Activated naive CD8-positive, alpha-beta T cell treated with anti-CD3 and anti-CD28 coated beads, Interleukin-2, amount 50 U/mL, for 24 hours (primary cell): Measurements from ENCODE around the gene IFIT2.
"Not testable (repeated sequence)": the region's sequence is repeated elsewhere in the genome, so short reads cannot be mapped to it uniquely, and the experiment has no call there.

ENCODE experiments used
- ATAC-seq: fragments of 150-1000 bp; cut with Tn5 transposase; one replicate; pipeline ENCODE4 v1.10.0; 2021
- DNase-seq: peaks from one replicate; pipeline ENCODE4 v3.0.0; 2021
- H3K27ac Mint-ChIP-seq: one replicate; pipeline ENCODE4 v1.8.0; 2021; ENCODE audit warnings: mild to moderate bottlenecking, mixed read lengths
- H3K27me3 Mint-ChIP-seq: one replicate; pipeline ENCODE4 v1.8.0; 2021; ENCODE audit warnings: mixed read lengths
- H3K36me3 Mint-ChIP-seq: one replicate; pipeline ENCODE4 v1.8.0; 2021; ENCODE audit warnings: low read depth, mixed read lengths
- H3K4me1 Mint-ChIP-seq: one replicate; pipeline ENCODE4 v1.8.0; 2021; ENCODE audit warnings: mixed read lengths
- H3K4me3 Mint-ChIP-seq: one replicate; pipeline ENCODE4 v1.8.0; 2021; ENCODE audit warnings: mild to moderate bottlenecking, moderate library complexity, mixed read lengths
- H3K9me3 Mint-ChIP-seq: one replicate; pipeline ENCODE4 v1.8.0; 2021; ENCODE audit warnings: mixed read lengths

IFIT2 gene

DNA sequence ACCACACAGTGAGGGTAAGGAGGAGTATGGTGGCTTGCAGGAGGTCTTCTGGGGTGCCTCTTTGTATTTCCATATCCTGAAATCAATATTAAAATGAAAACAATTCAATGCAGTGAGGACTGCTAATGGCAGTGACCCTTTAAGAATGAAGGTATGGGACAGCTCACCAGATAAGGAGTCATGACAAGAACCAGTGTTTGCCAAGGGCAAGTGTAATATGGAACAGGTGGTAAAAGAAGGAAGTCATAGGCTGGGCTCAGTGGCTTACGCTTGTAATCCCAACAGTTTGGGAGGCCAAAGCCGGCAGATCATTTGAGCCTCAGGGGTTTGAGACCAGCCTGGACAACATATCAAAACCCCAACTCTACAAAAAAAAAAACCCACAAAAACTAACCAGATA lies 30.3 kb upstream of the IFIT2 start:
- ATAC-seq (no peak), DNase-seq (no peak)
- no peak overlapping the region for H3K4me3 Mint-ChIP-seq
- H3K27me3 Mint-ChIP-seq, result peaks cover 2% of the 10 kb centered on the region
- H3K27ac Mint-ChIP-seq, result no peak overlapping the region
- H3K36me3 Mint-ChIP-seq, result no peaks in the 10 kb centered on the region
- H3K9me3 Mint-ChIP-seq, result no peaks in the 10 kb centered on the region
- H3K4me1 Mint-ChIP-seq, result no peaks in the 10 kb centered on the region

- H3K4me1 Mint-ChIP-seq, result no peaks in the 10 kb centered on the region
- DNase-seq (no peak), ATAC-seq (no peak)
- no peaks in the 10 kb centered on the region for H3K9me3 Mint-ChIP-seq
- peaks cover 2% of the 10 kb centered on the region for H3K27me3 Mint-ChIP-seq
- no peaks in the 10 kb centered on the region for H3K36me3 Mint-ChIP-seq
- H3K4me3 Mint-ChIP-seq, result no peak overlapping the region
- H3K27ac Mint-ChIP-seq, result no peak overlapping the region
Observed at GRCh38 chr10:89273680-89274079, 28.2 kb upstream of the IFIT2 start.

GRCh38 chr10:89274928-89275327 lies 26.9 kb upstream of the IFIT2 start:
- no peak overlapping the region for H3K27ac Mint-ChIP-seq
- no peaks in the 10 kb centered on the region for H3K9me3 Mint-ChIP-seq
- peaks cover 2% of the 10 kb centered on the region for H3K27me3 Mint-ChIP-seq
- H3K36me3 Mint-ChIP-seq, result no peaks in the 10 kb centered on the region
- ATAC-seq, result no peak
- H3K4me3 Mint-ChIP-seq, result no peak overlapping the region
- no peak for DNase-seq
- H3K4me1 Mint-ChIP-seq, result no peaks in the 10 kb centered on the region

GRCh38 chr10:89275383-89275782 lies 26.5 kb upstream of the IFIT2 start:
- no peak for ATAC-seq
- no peaks in the 10 kb centered on the region for H3K4me1 Mint-ChIP-seq
- H3K9me3 Mint-ChIP-seq, result no peaks in the 10 kb centered on the region
- no peak overlapping the region for H3K27ac Mint-ChIP-seq
- no peak for DNase-seq
- H3K36me3 Mint-ChIP-seq, result no peaks in the 10 kb centered on the region
- H3K4me3 Mint-ChIP-seq, result no peak overlapping the region
- peaks cover 2% of the 10 kb centered on the region for H3K27me3 Mint-ChIP-seq

- Mint-ChIP-seq H3K36me3 (no peaks in the 10 kb centered on the region), H3K9me3 (no peaks in the 10 kb centered on the region), H3K4me1 (no peaks in the 10 kb centered on the region), H3K4me3 (no peak overlapping the region), H3K27ac (no peak overlapping the region), H3K27me3 (no peaks in the 10 kb centered on the region)
- DNase-seq, result no peak
- ATAC-seq, result no peak
Observed at GRCh38 chr10:89278034-89278535, 23.8 kb upstream of the IFIT2 start.

DNA sequence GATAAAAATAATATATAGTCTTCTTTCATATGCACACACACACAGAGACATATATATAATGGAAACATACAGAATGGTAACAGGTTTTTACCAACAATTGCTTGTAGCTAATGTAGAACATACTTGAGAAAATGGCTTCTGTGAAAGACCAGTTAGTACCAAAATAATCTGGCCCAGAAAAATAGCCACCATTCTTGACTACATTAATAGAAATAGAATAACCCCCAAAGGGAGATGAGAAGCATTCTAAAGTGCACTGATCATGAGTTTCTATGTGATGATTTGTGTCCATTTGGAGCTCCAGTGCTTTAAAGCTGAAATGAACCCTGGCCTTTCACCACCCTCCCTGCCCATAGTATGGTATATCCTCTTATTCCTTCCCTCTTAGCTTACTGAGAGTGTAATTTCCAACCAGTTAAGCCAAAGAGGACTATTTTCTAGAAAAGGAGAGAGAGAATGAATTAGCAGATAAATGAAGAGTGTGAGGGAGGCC lies 22.9 kb upstream of the IFIT2 start:
- Mint-ChIP-seq H3K27me3 (no peaks in the 10 kb centered on the region), H3K4me1 (no peaks in the 10 kb centered on the region), H3K36me3 (no peaks in the 10 kb centered on the region), H3K9me3 (no peaks in the 10 kb centered on the region), H3K27ac (no peak overlapping the region), H3K4me3 (no peak overlapping the region)
- no peak for ATAC-seq
- DNase-seq, result no peak

DNA sequence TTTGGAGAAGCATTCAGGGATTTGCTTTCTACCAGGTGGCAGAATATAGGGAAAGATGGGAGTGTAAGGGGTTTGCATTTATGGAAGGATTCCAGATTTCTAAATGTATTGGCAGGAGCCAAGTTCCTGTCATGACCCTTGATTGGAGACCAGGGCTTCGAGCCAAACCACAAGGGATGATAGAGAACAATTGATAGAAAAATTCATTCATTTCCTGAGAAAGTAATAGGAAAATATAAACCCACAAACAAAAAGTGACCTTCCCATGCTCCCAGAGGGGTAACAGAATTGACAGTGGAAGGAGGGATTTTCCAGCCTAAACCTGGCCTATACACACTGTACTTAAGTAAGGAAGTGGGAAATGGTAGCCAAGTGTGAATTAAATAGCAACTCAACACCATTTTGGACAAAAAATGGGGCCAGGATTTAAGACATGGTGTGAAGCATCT lies 22.4 kb upstream of the IFIT2 start:
- DNase-seq (no peak), ATAC-seq (no peak)
- no peaks in the 10 kb centered on the region for H3K4me1 Mint-ChIP-seq
- no peaks in the 10 kb centered on the region for H3K36me3 Mint-ChIP-seq
- no peaks in the 10 kb centered on the region for H3K9me3 Mint-ChIP-seq
- H3K27me3 Mint-ChIP-seq, result no peaks in the 10 kb centered on the region
- no peak overlapping the region for H3K27ac Mint-ChIP-seq
- no peak overlapping the region for H3K4me3 Mint-ChIP-seq

GRCh38 chr10:89280508-89280907 lies 21.3 kb upstream of the IFIT2 start:
- DNase-seq (no peak), ATAC-seq (no peak)
- no peaks in the 10 kb centered on the region for H3K4me1 Mint-ChIP-seq
- no peak overlapping the region for H3K27ac Mint-ChIP-seq
- H3K4me3 Mint-ChIP-seq, result no peak overlapping the region
- no peaks in the 10 kb centered on the region for H3K27me3 Mint-ChIP-seq
- H3K36me3 Mint-ChIP-seq, result no peaks in the 10 kb centered on the region
- no peaks in the 10 kb centered on the region for H3K9me3 Mint-ChIP-seq

DNA sequence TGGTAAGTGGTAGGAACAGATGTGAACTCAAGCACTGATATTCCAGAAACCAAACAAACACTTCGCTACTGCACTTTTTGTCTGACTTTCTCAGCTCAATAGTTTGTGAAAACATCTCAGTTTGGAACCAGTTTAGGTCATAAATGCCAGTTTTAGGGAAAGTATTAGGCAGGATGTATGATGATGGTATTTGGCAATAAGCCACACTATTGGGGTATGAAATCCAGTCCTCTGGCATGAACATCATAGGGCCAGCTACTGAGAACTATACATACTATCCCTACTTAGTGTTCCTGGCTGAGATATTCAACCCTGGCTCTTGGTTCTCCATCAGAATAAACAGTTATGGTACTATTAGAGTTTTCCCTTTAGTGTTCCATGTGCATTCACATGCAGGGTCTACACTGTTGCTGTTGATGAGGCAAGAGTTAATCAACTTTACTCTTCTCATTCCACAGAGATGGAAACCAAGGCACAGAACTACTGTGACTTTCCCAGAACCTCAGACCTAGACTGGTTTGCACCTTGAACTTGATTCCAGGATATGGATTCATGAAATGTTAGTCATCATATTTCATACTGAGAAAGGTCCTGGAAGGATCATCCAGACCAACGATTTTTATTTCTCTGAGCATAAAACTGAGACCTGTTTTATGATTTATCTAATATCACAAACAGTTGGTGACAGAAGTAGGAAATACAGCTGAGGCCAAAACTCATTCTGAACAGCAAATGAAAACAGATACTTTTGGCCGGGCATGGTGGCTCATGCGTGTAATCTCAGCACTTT lies 20.0 kb upstream of the IFIT2 start:
- Mint-ChIP-seq H3K9me3 (no peaks in the 10 kb centered on the region), H3K36me3 (no peaks in the 10 kb centered on the region), H3K27me3 (no peaks in the 10 kb centered on the region), H3K27ac (no peak overlapping the region), H3K4me1 (no peaks in the 10 kb centered on the region), H3K4me3 (no peak overlapping the region)
- ATAC-seq, result no peak
- DNase-seq, result no peak

DNA sequence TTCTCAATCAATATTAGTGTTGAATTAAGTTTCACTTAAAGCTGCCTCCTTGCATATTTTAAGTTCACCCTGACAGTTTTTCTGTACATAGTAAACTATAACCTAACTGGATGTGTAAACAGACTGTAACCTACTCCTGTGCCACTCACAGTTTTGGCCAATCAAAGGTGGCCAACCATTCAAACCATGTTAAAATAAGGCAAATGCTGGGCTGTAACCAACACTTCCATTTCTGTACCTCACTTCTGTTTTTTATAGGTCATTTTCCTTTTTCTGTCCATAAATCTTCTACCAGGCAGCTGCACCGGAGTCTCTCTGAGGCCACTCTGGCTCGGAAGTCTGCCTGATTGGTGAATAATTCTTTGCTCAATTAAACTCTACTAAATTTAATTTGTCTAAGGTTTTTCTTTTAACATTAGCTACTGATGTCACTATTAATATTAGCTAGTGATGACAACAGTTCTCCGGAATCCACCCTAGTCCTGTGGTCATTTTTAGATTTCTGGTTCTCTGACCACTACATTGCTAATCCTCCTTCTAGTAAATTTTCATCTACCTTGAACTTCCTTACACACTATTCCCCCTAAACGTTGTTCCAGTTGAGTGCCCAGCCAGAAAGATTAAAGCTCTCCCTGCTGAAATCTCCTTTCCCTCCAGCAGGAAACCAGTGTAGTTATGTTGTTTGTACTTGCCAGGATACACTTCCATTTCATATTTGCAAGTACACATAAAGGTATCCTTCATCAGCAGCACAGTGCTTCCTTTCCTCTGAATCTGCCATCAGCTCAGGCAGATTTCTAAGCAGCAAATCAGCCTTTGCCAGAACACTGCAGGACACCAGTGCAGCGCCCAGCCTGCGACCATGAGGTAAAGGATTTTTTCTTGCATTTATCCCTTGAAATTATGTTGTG lies 18.6 kb upstream of the IFIT2 start:
- Mint-ChIP-seq H3K9me3 (no peaks in the 10 kb centered on the region), H3K4me3 (no peak overlapping the region), H3K4me1 (no peaks in the 10 kb centered on the region), H3K27ac (no peak overlapping the region), H3K36me3 (no peaks in the 10 kb centered on the region), H3K27me3 (no peaks in the 10 kb centered on the region)
- DNase-seq (no peak), ATAC-seq (no peak)

- no peak overlapping the region for H3K27ac Mint-ChIP-seq
- ATAC-seq, result no peak
- no peak overlapping the region for H3K4me3 Mint-ChIP-seq
- H3K36me3 Mint-ChIP-seq, result no peaks in the 10 kb centered on the region
- no peaks in the 10 kb centered on the region for H3K9me3 Mint-ChIP-seq
- H3K27me3 Mint-ChIP-seq, result no peaks in the 10 kb centered on the region
- no peak for DNase-seq
- H3K4me1 Mint-ChIP-seq, result no peaks in the 10 kb centered on the region
Observed at GRCh38 chr10:89283936-89284475, 17.8 kb upstream of the IFIT2 start.

DNA sequence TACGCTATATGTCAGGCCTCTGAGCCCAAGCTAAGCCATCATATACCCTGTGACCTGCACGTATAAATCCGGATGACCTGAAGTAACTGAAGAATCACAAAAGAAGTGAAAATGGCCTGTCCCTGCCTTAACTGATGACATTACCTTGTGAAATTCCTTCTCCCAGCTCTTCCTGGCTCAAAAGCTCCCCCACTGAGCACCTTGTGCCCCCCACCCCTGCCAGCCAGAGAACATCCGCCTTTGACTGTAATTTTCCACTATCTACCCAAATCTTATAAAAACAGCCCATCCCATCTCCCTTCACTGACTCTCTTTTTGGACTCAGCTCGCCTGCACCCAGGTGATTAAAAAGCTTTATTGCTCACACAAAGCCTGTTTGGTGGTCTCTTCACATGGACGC lies 17.1 kb upstream of the IFIT2 start:
- H3K4me3 Mint-ChIP-seq, H3K9me3 Mint-ChIP-seq, DNase-seq: not testable (repeated sequence)

GRCh38 chr10:89285303-89285702 lies 16.5 kb upstream of the IFIT2 start:
- H3K9me3 Mint-ChIP-seq, H3K36me3 Mint-ChIP-seq, H3K27ac Mint-ChIP-seq, DNase-seq, H3K27me3 Mint-ChIP-seq, H3K4me1 Mint-ChIP-seq, H3K4me3 Mint-ChIP-seq, ATAC-seq: not testable (repeated sequence)

More for the DNA sequence above, 17.1 kb upstream of the IFIT2 start:
- not testable (repeated sequence) for H3K4me1 Mint-ChIP-seq, H3K27ac Mint-ChIP-seq, H3K27me3 Mint-ChIP-seq, H3K36me3 Mint-ChIP-seq, ATAC-seq

GRCh38 chr10:89294721-89295239 lies 7.1 kb upstream of the IFIT2 start:
- Mint-ChIP-seq H3K27ac (no peak overlapping the region), H3K36me3 (no peaks in the 10 kb centered on the region), H3K4me3 (no peak overlapping the region), H3K27me3 (no peaks in the 10 kb centered on the region), H3K9me3 (peaks cover 10% of the 10 kb centered on the region), H3K4me1 (peaks cover 37% of the 10 kb centered on the region)
- no peak for DNase-seq
- no peak for ATAC-seq
